Measurements from ENCODE around the gene ZBTB49. TPM values are rescaled to one million over a fixed set of nuclear protein-coding genes. Genes with fewer than 3 reads are reported as not detected.

The ZBTB49 gene
- total RNA-seq, 2 experiments from 2014 or later, result 5.2 to 6.4 TPM

GRCh38 chr4:4284827-4285618, 5.0 kb upstream of the ZBTB49 start:
- no peaks in the 10 kb centered on the region for H3K27me3 Mint-ChIP-seq (ENCODE audit: low read depth)
- H3K9me3 Mint-ChIP-seq (ENCODE audit: insufficient read depth), result no peaks in the 10 kb centered on the region
- H3K4me3 Mint-ChIP-seq, result no peak overlapping the region
- H3K27ac Mint-ChIP-seq, result peak overlapping the region; percentile 40
- H3K4me1 Mint-ChIP-seq (ENCODE audit: low read depth), result peaks cover 24% of the 10 kb centered on the region
- DNase-seq (no peak), ATAC-seq (no peak)
- peaks cover 43% of the 10 kb centered on the region for H3K36me3 Mint-ChIP-seq (ENCODE audit: low read depth)
- ChIA-PET CTCF (interaction anchor here (0.9 to 2.6 kb wide), 4 partner anchors 10 to 63 kb away, joined by 3 to 11 read pairs (median 3); no protein-coding TSS in a partner anchor), POLR2A (interaction anchor here (0.8 to 1.4 kb wide), 3 partner anchors 10 to 37 kb away, joined by 3 to 4 read pairs (median 4); partner anchors contain the start of gene TMEM128)

GRCh38 chr4:4288098-4288497, 2.0 kb upstream of the ZBTB49 start:
- peaks cover 34% of the 10 kb centered on the region for H3K4me1 Mint-ChIP-seq (ENCODE audit: low read depth)
- H3K36me3 Mint-ChIP-seq (ENCODE audit: low read depth), result peaks cover 25% of the 10 kb centered on the region
- DNase-seq (no peak), ATAC-seq (no peak)
- peak overlapping the region; percentile 13 for H3K4me3 Mint-ChIP-seq
- no peaks in the 10 kb centered on the region for H3K9me3 Mint-ChIP-seq (ENCODE audit: insufficient read depth)
- POLR2A ChIA-PET, result no interaction called here
- CTCF ChIA-PET, result interaction anchor here (1.2 to 2.6 kb wide), 2 partner anchors 28 to 40 kb away, joined by 5 to 13 read pairs; partner anchors contain the start of gene TMEM128
- no peak overlapping the region for H3K27ac Mint-ChIP-seq
- H3K27me3 Mint-ChIP-seq (ENCODE audit: low read depth), result no peaks in the 10 kb centered on the region

GRCh38 chr4:4289055-4289454, 996 bp upstream of the ZBTB49 start:
- ATAC-seq, result no peak
- DNase-seq, result peak; percentile 21
- POLR2A ChIA-PET, result no interaction called here

GRCh38 chr4:4289597-4289940, 482 bp upstream of the ZBTB49 start:
- peak; percentile 15 for ATAC-seq
- POLR2A ChIA-PET, result interaction anchor here (1.0 to 1.2 kb wide), 2 partner anchors 13 to 18 kb away, joined by 3 to 4 read pairs; no protein-coding TSS in a partner anchor
- Mint-ChIP-seq H3K27me3 (ENCODE audit: low read depth) (no peaks in the 10 kb centered on the region), H3K4me3 (peak overlapping the region; percentile 95), H3K36me3 (ENCODE audit: low read depth) (peaks cover 17% of the 10 kb centered on the region), H3K4me1 (ENCODE audit: low read depth) (peaks cover 34% of the 10 kb centered on the region), H3K27ac (peak overlapping the region; percentile 96), H3K9me3 (ENCODE audit: insufficient read depth) (no peaks in the 10 kb centered on the region)
- CTCF ChIA-PET, result interaction anchor here (1.4 to 1.6 kb wide), 2 partner anchors 16 to 41 kb away, joined by 5 to 7 read pairs; partner anchors contain the start of gene TMEM128
- DNase-seq, result no peak

More at GRCh38 chr4:4289055-4289454, 996 bp upstream of the ZBTB49 start:
- Mint-ChIP-seq H3K4me1 (ENCODE audit: low read depth) (peaks cover 34% of the 10 kb centered on the region), H3K36me3 (ENCODE audit: low read depth) (peaks cover 18% of the 10 kb centered on the region), H3K9me3 (ENCODE audit: insufficient read depth) (no peaks in the 10 kb centered on the region), H3K4me3 (peak overlapping the region; percentile 95), H3K27ac (peak overlapping the region; percentile 96), H3K27me3 (ENCODE audit: low read depth) (no peaks in the 10 kb centered on the region)
- CTCF ChIA-PET, result interaction anchor here (1.2 kb wide), 1 partner anchor 41 kb away, joined by 5 read pairs; the partner anchor contains the start of gene TMEM128

DNA sequence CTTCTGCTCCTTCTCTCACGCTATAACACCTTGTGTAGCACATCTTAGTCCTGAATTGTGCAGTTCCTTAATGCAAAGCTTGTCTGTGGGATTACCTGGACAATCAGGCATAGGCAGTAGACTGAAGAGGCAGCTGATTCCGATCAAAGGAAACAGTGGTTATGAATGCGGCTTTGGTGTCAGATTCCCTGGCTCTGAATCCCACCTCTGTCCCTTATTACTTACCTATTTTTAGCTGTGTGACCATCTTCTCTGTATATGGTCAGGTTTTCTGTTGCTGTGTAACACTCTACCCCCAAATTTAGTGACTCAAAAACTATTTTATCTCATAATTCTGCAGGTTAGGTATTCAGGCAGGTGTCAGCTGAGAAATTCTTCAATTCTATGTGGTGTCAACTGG, 3.2 kb downstream of the ZBTB49 start:
- POLR2A ChIA-PET, result no interaction called here
- H3K27ac Mint-ChIP-seq, result no peak overlapping the region
- peaks cover 10% of the 10 kb centered on the region for H3K36me3 Mint-ChIP-seq (ENCODE audit: low read depth)

DNA sequence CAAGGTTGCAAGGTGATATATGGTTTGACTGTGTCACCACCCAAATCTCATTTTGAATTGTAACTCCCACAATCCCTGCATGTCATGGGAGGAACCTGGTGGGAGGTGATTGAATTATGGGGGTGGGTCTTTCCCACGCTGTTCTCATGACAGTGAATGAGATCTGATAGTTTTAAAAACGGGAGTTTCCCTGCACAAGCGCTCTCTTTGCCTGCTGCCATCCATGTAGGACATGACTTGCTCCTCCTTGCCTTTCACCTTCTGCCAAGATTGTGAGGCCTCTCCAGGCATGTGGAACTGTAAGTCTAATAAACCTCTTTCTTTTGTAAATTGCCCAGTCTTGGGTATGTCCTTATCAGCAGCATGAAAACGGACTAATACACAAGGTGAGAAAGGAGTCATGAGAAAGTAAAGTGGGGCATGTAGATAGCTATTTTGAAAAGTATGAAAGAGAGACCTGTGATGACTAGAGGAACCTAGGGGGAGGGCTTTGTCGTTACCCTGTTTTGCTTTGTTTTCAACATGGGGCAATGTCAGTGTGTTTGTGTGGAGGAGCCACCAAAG, 6.3 kb downstream of the ZBTB49 start:
- peaks cover 8% of the 10 kb centered on the region for H3K36me3 Mint-ChIP-seq (ENCODE audit: low read depth)
- no peaks in the 10 kb centered on the region for H3K9me3 Mint-ChIP-seq (ENCODE audit: insufficient read depth)
- DNase-seq, result no peak
- CTCF ChIA-PET, result interaction anchor here (0.7 kb wide), 1 partner anchor 41 kb away, joined by 3 read pairs; no protein-coding TSS in a partner anchor
- no peak overlapping the region for H3K27ac Mint-ChIP-seq
- no peaks in the 10 kb centered on the region for H3K27me3 Mint-ChIP-seq (ENCODE audit: low read depth)
- no peak overlapping the region for H3K4me3 Mint-ChIP-seq
- ATAC-seq, result no peak
- POLR2A ChIA-PET, result no interaction called here
- H3K4me1 Mint-ChIP-seq (ENCODE audit: low read depth), result peaks cover 4% of the 10 kb centered on the region

More for the DNA sequence above, 3.2 kb downstream of the ZBTB49 start:
- CTCF ChIA-PET, result no interaction called here
- Mint-ChIP-seq H3K9me3 (ENCODE audit: insufficient read depth) (no peaks in the 10 kb centered on the region), H3K4me1 (ENCODE audit: low read depth) (peaks cover 19% of the 10 kb centered on the region), H3K27me3 (ENCODE audit: low read depth) (no peaks in the 10 kb centered on the region), H3K4me3 (no peak overlapping the region)
- no peak for ATAC-seq
- DNase-seq, result no peak

GRCh38 chr4:4299006-4299405, 9.0 kb downstream of the ZBTB49 start:
- no peak overlapping the region for H3K27ac Mint-ChIP-seq
- ATAC-seq, result no peak
- POLR2A ChIA-PET, result no interaction called here

DNA sequence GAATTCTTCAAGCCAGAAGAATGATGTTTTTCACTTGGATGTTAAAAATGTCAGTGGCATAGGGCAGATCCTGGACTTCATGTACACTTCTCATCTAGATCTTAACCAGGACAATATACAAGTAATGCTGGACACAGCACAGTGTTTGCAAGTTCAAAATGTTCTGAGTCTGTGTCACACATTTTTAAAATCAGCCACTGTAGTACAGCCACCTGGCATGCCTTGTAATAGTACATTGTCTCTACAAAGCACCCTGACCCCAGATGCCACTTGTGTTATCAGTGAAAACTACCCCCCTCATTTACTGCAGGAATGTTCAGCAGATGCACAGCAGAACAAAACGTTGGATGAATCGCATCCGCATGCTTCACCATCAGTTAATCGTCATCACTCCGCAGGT, 11.9 kb downstream of the ZBTB49 start:
- H3K9me3 Mint-ChIP-seq (ENCODE audit: insufficient read depth), result no peaks in the 10 kb centered on the region
- H3K36me3 Mint-ChIP-seq (ENCODE audit: low read depth), result peaks cover 11% of the 10 kb centered on the region
- DNase-seq (no peak), ATAC-seq (no peak)
- no peak overlapping the region for H3K27ac Mint-ChIP-seq
- CTCF ChIA-PET, result interaction anchor here (1.1 kb wide), 1 partner anchor 42 kb away, joined by 3 read pairs; no protein-coding TSS in a partner anchor
- POLR2A ChIA-PET, result interaction anchor here (1.0 kb wide), 1 partner anchor 12 kb away, joined by 4 read pairs; the partner anchor contains the start of genes LYAR and ZBTB49
- peaks cover 5% of the 10 kb centered on the region for H3K4me1 Mint-ChIP-seq (ENCODE audit: low read depth)
- no peaks in the 10 kb centered on the region for H3K27me3 Mint-ChIP-seq (ENCODE audit: low read depth)
- H3K4me3 Mint-ChIP-seq, result no peak overlapping the region

More at GRCh38 chr4:4299006-4299405, 9.0 kb downstream of the ZBTB49 start:
- DNase-seq, result no peak
- Mint-ChIP-seq H3K4me3 (no peak overlapping the region), H3K36me3 (ENCODE audit: low read depth) (peaks cover 13% of the 10 kb centered on the region), H3K9me3 (ENCODE audit: insufficient read depth) (no peaks in the 10 kb centered on the region), H3K27me3 (ENCODE audit: low read depth) (no peaks in the 10 kb centered on the region), H3K4me1 (ENCODE audit: low read depth) (no peaks in the 10 kb centered on the region)
- CTCF ChIA-PET, result no interaction called here

DNA sequence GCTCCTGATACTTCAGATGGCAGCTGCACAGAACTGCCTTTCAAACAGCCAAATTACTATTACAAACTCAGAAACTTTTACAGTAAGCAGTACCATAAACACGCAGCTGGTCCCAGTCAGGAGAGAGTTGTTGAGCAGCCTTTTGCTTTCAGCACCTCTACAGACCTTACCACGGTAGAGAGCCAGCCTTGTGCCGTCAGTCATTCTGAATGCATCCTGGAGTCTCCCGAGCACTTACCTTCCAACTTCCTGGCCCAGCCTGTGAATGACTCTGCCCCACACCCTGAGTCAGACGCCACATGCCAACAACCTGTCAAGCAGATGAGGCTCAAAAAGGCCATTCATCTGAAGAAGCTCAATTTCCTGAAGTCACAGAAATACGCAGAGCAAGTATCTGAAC, 12.4 kb downstream of the ZBTB49 start:
- ChIA-PET POLR2A (interaction anchor here (1.0 kb wide), 1 partner anchor 12 kb away, joined by 4 read pairs; the partner anchor contains the start of genes LYAR and ZBTB49), CTCF (interaction anchor here (1.1 kb wide), 1 partner anchor 42 kb away, joined by 3 read pairs; no protein-coding TSS in a partner anchor)
- Mint-ChIP-seq H3K4me1 (ENCODE audit: low read depth) (peaks cover 5% of the 10 kb centered on the region), H3K27ac (no peak overlapping the region), H3K27me3 (ENCODE audit: low read depth) (no peaks in the 10 kb centered on the region), H3K36me3 (ENCODE audit: low read depth) (peaks cover 12% of the 10 kb centered on the region), H3K9me3 (ENCODE audit: insufficient read depth) (no peaks in the 10 kb centered on the region), H3K4me3 (no peak overlapping the region)
- DNase-seq (no peak), ATAC-seq (no peak)

DNA sequence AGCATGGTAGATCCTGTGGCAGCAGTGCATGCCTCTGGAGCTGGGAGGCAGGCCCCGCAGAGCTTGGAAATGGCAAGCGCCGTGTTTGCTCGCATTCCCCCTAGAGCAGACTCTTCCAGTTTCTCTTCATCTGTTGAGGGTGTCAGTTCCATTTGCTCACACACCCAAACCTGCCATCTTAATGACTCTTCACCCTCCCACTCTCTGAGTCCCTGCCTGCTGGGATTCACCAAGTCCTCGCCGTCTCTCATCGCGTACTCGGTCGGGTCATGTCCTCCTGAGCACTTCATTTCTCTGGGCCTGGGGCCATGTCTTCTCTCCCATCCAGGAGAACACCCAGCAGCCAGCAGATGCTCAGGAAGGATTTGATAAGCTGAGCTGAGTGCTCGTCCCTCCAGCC, 16.9 kb downstream of the ZBTB49 start:
- H3K27me3 Mint-ChIP-seq (ENCODE audit: low read depth), result no peaks in the 10 kb centered on the region
- ATAC-seq (no peak), DNase-seq (no peak)
- no peak overlapping the region for H3K4me3 Mint-ChIP-seq
- H3K27ac Mint-ChIP-seq, result no peak overlapping the region
- ChIA-PET POLR2A (no interaction called here), CTCF (no interaction called here)
- H3K4me1 Mint-ChIP-seq (ENCODE audit: low read depth), result peaks cover 5% of the 10 kb centered on the region
- H3K9me3 Mint-ChIP-seq (ENCODE audit: insufficient read depth), result no peaks in the 10 kb centered on the region
- H3K36me3 Mint-ChIP-seq (ENCODE audit: low read depth), result peaks cover 11% of the 10 kb centered on the region

DNA sequence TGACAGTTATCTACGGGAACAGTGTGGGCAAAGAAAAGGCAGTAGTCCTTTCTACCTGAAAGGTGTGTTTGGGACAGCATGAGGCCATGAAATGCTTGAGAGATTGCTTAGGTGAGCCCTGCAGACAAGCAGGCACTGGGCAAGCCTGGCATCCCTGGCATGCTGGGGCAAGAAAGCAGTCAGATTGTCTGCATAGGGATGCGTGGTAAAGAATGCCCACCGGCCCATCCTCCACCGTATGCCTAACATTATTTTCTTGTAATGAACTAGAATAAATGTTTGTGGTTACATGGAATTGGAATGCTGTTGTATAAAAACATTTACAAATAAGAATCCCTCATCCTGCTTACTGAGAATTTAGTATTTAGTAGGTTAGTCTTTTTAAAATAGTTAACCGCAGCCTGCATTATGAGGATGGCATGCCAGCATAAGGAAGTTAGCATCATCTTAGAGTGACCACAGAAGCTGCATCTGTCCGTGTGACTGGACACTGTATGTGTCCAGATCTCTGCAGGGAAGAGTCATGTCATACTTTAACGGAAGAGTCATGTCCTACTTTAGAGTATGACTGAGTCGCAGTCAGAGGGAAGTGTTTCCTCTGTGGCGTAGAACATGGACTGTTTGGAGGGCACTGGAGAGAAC, 18.9 kb downstream of the ZBTB49 start:
- peaks cover 5% of the 10 kb centered on the region for H3K36me3 Mint-ChIP-seq (ENCODE audit: low read depth)
- H3K4me1 Mint-ChIP-seq (ENCODE audit: low read depth), result peaks cover 5% of the 10 kb centered on the region
- no peak overlapping the region for H3K4me3 Mint-ChIP-seq
- H3K27ac Mint-ChIP-seq, result no peak overlapping the region
- no peak for ATAC-seq
- POLR2A ChIA-PET, result no interaction called here
- CTCF ChIA-PET, result no interaction called here
- H3K9me3 Mint-ChIP-seq (ENCODE audit: insufficient read depth), result no peaks in the 10 kb centered on the region
- H3K27me3 Mint-ChIP-seq (ENCODE audit: low read depth), result no peaks in the 10 kb centered on the region
- no peak for DNase-seq

Data from activated CD8-positive, alpha-beta T cell treated with anti-CD3 and anti-CD28 coated beads, Interleukin-2, amount 10 ng/mL, durations not matched to agents 7 days and 5 days (primary cell).